Adrenal gland (tissue), 12 donors: ENCODE data around the gene P2RX2. TPM values are rescaled to one million over a fixed set of nuclear protein-coding genes. Genes with fewer than 3 reads are reported as not detected.
A peak's percentile ranks its signal among the peaks of the same experiment; 100 is the strongest.

Source experiments
- DNase-seq, 7 donors: peaks; one replicate each; pipeline ENCODE4 v3.0.0-alpha.2; 2019 to 2020
- H3K27ac ChIP-seq, 5 donors: fragments of 200-600 bp; sonication (generic) in 4 of 5; 1 replicate in 3 of 5; 2 replicates in 2 of 5; pipeline versions ENCODE4 v1.5.1 to v1.8.0; 2016 to 2020; ENCODE audit warnings: mild to moderate bottlenecking in 1 of 5
- H3K27me3 ChIP-seq: fragments of 200-600 bp; 2 replicates; pipeline ENCODE4 v1.8.0; 2021
- H3K36me3 ChIP-seq, 2 donors: fragments of 200-600 bp; replicated peaks in 1 of 2; 1 replicate in 1 of 2; 2 replicates in 1 of 2; pipeline versions ENCODE4 v1.5.1 to v1.8.0; 2018 to 2022
- H3K4me1 ChIP-seq, 2 donors: fragments of 200-600 bp; replicated peaks in 1 of 2; 1 replicate in 1 of 2; 2 replicates in 1 of 2; pipeline versions ENCODE4 v1.5.1 to v1.8.0; 2018 to 2021
- H3K4me3 ChIP-seq, 4 donors: fragments of 200-600 bp; sonication (generic) in 3 of 4; one replicate each; pipeline ENCODE4 v1.5.1; 2016 to 2018
- H3K9me3 ChIP-seq, 3 donors: fragments of 200-600 bp; sonication (generic) in 1 of 3; replicated peaks in 1 of 3; 1 replicate in 2 of 3; 2 replicates in 1 of 3; pipeline versions ENCODE4 v1.5.1 to v1.8.0; 2016 to 2021
- POLR2A ChIP-seq, 2 donors: fragments of 450-650 bp; IDR thresholded peaks; one replicate each; pipeline ENCODE4 v1.6.1; 2017; ENCODE audit warnings: antibody characterized with exemption in 2 of 2, mild to moderate bottlenecking in 2 of 2, moderate library complexity in 1 of 2
- WGBS, 4 donors: extraction: QIAGEN DNeasy Blood & Tissue Kit in 2 of 4; methylation state at CpG; one replicate each; pipeline versions ENCODE4 v1.1.5 to v1.1.7; 2013 to 2017; 5-methylcytosine and 5-hydroxymethylcytosine counted together
- intact Hi-C, 2 donors: fragments of 100-400 bp; cut with DNase I; formaldehyde crosslinking; loops; one replicate each; pipeline versions ENCODE4 v1.14.1 to v1.15.0; 2022 to 2023
- polyA plus RNA-seq, 3 donors: library from polyadenylated mRNA; stranded (reverse); fragments of 200-250 nt in 2 of 3; fragments of 350-450 nt in 1 of 3; fragmentation: Illumina TruSeq in 1 of 3; extraction: RNeasy Lipid Tissue Mini Kit (QIAGEN cat#74804) in 1 of 3; gene quantifications; one replicate each; pipeline ENCODE4 v1.2.3, GENCODE V29; 2013 to 2014
- total RNA-seq, 9 donors: library from RNA; depleted of rRNA in 4 of 9; stranded (reverse); fragments of >200 nt in 4 of 9; fragments of 120-200 nt in 1 of 9; fragmentation: NEBNext Ultra II Directional in 1 of 9; extraction: Animal tissue kit (Norgen Biotek cat#: 25700) in 1 of 9; gene quantifications; one replicate each; pipeline versions ENCODE4 v1.1.0 to v1.2.4, GENCODE V29; 2013 to 2023
- TF ChIP-seq, protein P1 (sequence below), 6 experiments: fragments of 450-650 bp in 4 of 6; fragments of 200-600 bp in 2 of 6; sonication (generic) in 1 of 6; IDR thresholded peaks; 1 replicate in 5 of 6; 2 replicates in 1 of 6; pipeline versions ENCODE4 v1.5.1 to v1.8.0; 2016 to 2021; ENCODE audit warnings: antibody characterized with exemption in 6 of 6, mild to moderate bottlenecking in 2 of 6, moderate library complexity in 1 of 6
- donor health status: healthy with polysubstance abuse.
- donor health status: Bipolar disorder and iron deficiency.
- donor health status: DM: yes; HTN: yes; CAD: no.
- donor health status: DM: no; HTN: no; CAD: no.
- donor health status: DM: no; HTN: no; CAD: no.
- donor health status: DM: yes; HTN: yes; CAD: no.

The P2RX2 gene
- total and polyA plus RNA-seq, 12 donors = 0.11 to 1.9 (median 0.44) TPM; not detected in 9

DNA sequence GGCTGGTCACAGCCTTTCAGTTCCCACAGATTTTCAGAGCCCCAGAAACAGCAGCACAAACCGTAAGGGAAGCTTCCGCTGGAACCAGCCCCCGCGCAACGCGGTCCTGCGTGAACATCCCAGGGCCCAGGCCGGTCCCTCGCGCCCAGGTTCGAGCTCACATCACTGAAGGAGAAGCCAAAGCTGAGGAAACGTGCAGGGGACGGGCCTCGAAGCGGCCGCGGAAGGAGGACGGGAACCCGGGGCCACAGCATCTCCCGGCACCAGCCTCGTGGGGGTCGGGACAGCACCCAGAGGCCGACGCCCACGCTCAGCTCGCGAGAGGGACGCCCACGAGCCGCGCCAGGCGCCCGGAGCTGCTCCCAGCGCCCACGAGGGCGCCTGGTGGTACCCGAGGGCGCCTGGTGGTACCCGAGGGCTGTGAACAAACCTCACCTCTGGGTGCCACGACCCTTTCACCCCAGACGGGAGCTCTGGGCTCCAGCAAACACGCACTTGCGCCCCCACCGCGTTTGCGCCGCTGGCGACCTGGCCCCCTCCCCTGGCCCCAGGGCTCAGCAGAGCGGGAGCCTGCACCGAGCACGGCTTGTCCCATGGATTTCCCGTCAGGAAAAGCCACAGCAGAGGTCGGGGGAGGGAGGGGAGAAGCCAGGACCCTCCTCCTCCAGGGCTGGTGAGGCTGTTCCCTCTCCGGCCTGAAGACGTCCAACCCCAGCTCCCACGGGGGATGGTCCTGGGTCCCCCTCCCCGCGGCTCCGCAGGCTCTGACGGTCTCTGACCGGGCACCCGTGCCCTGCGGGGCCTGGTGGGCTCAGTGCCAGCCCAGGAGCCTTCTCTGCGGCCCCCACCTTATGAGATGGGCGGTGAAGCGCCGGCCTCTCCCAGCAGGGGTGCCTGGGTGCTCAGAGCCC is 15.1 kb upstream of the P2RX2 start:
- H3K4me3 ChIP-seq = peak overlapping the region in 1 of 4 donors; percentile 20
- TF ChIP-seq, protein P1, sequence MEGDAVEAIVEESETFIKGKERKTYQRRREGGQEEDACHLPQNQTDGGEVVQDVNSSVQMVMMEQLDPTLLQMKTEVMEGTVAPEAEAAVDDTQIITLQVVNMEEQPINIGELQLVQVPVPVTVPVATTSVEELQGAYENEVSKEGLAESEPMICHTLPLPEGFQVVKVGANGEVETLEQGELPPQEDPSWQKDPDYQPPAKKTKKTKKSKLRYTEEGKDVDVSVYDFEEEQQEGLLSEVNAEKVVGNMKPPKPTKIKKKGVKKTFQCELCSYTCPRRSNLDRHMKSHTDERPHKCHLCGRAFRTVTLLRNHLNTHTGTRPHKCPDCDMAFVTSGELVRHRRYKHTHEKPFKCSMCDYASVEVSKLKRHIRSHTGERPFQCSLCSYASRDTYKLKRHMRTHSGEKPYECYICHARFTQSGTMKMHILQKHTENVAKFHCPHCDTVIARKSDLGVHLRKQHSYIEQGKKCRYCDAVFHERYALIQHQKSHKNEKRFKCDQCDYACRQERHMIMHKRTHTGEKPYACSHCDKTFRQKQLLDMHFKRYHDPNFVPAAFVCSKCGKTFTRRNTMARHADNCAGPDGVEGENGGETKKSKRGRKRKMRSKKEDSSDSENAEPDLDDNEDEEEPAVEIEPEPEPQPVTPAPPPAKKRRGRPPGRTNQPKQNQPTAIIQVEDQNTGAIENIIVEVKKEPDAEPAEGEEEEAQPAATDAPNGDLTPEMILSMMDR (IDR thresholded peaks at IDR 0.05) = peak in 1 of 6 experiments; percentile 4
- no peak for TF ChIP-seq POLR2A (IDR thresholded peaks at IDR 0.05)
- WGBS, 4 donors = 35 to 83% (median 44%) methylated on average over 1 to 67 of the region's 67 CpGs
- peaks cover 37% of the 10 kb centered on the region for H3K27me3 ChIP-seq
- no peaks in the 10 kb centered on the region for H3K36me3 ChIP-seq
- intact Hi-C loops = no loop called here
- H3K27ac ChIP-seq = peak overlapping the region in 3 of 5 donors; percentile 53 to 69 (median 64)
- DNase-seq = no peak
- peaks cover 0 to 6% of the 10 kb centered on the region in 2 donors for H3K4me1 ChIP-seq
- no peaks in the 10 kb centered on the region for H3K9me3 ChIP-seq

DNA sequence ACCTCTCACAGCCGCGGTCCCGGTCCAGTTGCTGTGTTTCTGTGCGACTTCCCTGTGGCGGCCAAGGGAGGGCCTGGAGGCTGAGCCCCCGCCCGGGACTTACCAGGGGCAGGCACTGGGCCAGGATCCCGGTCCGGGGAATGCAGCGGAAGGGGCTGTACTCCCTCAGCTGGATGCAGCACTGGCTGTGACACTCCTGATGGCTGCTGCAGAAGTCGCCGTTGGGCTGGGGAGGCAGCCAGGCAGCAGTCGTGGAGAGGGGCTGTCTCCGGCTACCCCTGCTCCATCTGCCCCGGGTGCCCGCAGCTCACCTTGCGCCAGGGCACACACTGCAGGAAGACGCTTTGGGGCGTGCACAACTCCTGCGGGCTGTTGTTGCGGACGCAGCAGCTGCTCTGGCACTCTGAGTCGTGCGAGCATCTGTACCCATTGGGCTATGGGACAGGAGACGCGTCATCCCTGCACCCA is 14.4 kb upstream of the P2RX2 start:
- Histone ChIP-seq H3K36me3 (no peaks in the 10 kb centered on the region), H3K4me3 (peak overlapping the region in 1 of 4 donors; percentile 20), H3K27ac (peak overlapping the region in 3 of 5 donors; percentile 53 to 69 (median 64)), H3K4me1 (peaks cover 0 to 6% of the 10 kb centered on the region in 2 donors), H3K27me3 (peaks cover 37% of the 10 kb centered on the region), H3K9me3 (no peaks in the 10 kb centered on the region)
- DNase-seq = peak in 4 of 7 donors; percentile 36 to 69 (median 56)
- intact Hi-C loops = no loop called here
- TF ChIP-seq, protein P1 (IDR thresholded peaks at IDR 0.05) = no peak
- TF ChIP-seq POLR2A (IDR thresholded peaks at IDR 0.05) = no peak
- 38 to 44% methylated on average over 26 of the region's 26 CpGs; no CpG with 5 or more reads in 2 of the 4 donors for WGBS, 4 donors

DNA sequence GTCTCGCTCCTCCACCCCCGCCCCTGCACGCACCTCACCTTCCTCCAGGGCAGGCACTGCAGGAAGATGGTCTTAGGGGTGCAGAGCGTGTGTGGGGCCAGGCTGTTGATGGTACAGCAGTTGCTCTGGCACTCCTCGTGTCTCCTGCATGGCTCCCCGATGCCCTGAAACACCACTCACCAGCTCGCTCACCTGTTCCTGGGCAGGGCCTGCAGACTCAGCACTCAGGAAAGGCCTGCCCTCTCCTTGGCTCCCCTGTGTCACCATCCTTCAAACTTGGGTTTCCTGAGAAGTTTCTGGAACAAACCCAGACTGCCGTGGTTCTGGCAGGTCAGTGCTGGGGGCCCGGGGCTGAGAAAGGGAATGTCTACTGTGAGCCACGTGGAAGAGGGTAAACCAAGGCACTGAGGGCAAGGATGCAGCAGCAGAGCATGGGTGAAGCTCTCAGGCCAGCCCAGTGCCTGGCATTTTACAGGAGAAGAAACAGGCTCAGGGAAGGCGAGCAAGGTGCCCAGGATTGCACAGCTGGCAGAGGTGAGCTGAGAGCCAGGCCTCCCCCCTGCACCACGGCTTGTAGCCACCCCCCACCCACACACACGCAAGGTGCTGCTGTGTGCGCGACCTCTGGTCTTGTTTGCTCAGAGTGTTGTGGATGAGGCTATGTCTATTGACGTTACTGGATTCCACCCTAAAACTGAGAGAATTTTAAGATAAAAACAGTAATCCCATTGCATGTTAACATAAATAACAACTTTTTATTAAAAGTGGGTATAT is 13.7 kb upstream of the P2RX2 start:
- Histone ChIP-seq H3K36me3 (no peaks in the 10 kb centered on the region), H3K4me1 (peaks cover 0 to 6% of the 10 kb centered on the region in 2 donors), H3K4me3 (no peak overlapping the region), H3K9me3 (no peaks in the 10 kb centered on the region), H3K27me3 (peaks cover 37% of the 10 kb centered on the region), H3K27ac (peak overlapping the region in 1 of 5 donors; percentile 22)
- TF ChIP-seq, protein P1 (IDR thresholded peaks at IDR 0.05) = no peak
- TF ChIP-seq POLR2A (IDR thresholded peaks at IDR 0.05) = no peak
- intact Hi-C loops = no loop called here
- DNase-seq = no peak
- 64 to 74% (median 64%) methylated on average over 10 to 16 of the region's 16 CpGs for WGBS, 4 donors

DNA sequence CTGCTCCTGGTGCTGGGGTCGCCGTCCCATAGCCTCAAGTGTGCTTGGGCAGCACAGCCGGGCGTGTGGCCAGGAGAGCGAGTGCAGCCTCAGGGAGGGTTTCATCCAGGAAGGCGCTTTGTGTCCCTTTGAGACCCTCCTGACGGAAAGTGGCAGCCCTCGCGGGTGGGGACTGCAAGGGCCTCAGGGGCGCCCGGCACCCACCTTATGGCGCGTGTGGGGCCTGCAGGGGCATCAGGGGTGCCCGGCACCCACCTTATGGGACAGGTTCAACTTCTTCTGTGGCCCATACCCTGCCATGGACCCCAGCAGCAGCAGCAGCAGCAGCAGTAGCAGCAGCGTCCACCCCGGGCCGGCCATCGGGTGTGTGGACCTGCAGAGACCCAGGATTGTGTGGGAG is 12.7 kb upstream of the P2RX2 start:
- Histone ChIP-seq H3K4me1 (peaks cover 0 to 2% of the 10 kb centered on the region in 2 donors), H3K27ac (no peak overlapping the region), H3K4me3 (no peak overlapping the region), H3K9me3 (no peaks in the 10 kb centered on the region), H3K27me3 (peaks cover 45% of the 10 kb centered on the region), H3K36me3 (no peaks in the 10 kb centered on the region)
- WGBS, 4 donors = 60 to 86% (median 77%) methylated on average over 6 to 18 of the region's 18 CpGs
- TF ChIP-seq, protein P1 (IDR thresholded peaks at IDR 0.05) = no peak
- TF ChIP-seq POLR2A (IDR thresholded peaks at IDR 0.05) = no peak
- no peak for DNase-seq
- intact Hi-C loops = no loop called here
